ENCODE data around the gene CDHR5. TPM values are rescaled to one million over a fixed set of nuclear protein-coding genes. Genes with fewer than 3 reads are reported as not detected.

Gene CDHR5
- total and polyA plus RNA-seq, 9 of the 15 experiments (the other 6 are each of a cell fraction or from before 2014, with no cell fraction given): 0.16 TPM; not detected in 8

DNA sequence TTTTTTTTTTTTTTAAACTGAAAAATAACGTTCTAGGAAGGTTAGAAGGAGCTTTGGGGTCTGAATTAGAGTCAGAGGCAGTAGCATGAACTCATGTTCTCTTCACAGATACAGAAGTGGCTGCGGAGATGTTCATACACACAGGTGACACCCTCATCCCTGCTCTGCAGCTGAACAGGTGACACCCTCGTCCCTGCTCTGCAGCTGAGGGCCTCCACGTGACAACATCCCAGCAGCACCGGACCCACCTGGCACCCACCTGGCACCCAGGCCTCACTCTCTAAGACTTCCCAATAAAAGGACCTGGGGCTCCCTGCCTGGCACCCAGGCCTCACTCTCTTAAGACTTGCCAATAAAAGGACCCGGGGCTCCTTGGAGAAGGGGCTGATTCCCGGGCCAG, 32.1 kb upstream of the CDHR5 start:
- H3K9me3 ChIP-seq (replicated peaks; ENCODE audit: control insufficient read depth, insufficient read depth, low read depth, low read length): no peaks in the 10 kb centered on the region
- H3K36me3 ChIP-seq (ENCODE audit: control insufficient read depth, insufficient read depth, low read length): peaks cover 84% of the 10 kb centered on the region; the same call in 2 of the 3 replicates
- BruUV-seq (replicated peaks): no TSS peak
- intact Hi-C loops (cut with micrococcal nuclease): no loop called here
- H4K20me1 ChIP-seq (replicated peaks; ENCODE audit: control insufficient read depth, insufficient read depth, low read length): no peaks in the 10 kb centered on the region
- in situ Hi-C loops (cut with MboI): no loop called here
- WGBS (ENCODE audit: insufficient coverage, low coverage, missing lambda C conversion rate): 90% methylated on average over 6 of the region's 7 CpGs
- no peak overlapping the region for H3K9ac ChIP-seq (ENCODE audit: insufficient read depth in 1 of 2, low read depth in 2 of 2, low read length in 2 of 2)
- H2AFZ ChIP-seq (ENCODE audit: low read depth, low read length): no peak overlapping the region
- no peaks in the 10 kb centered on the region for H3K9me1 ChIP-seq (ENCODE audit: control insufficient read depth, insufficient read depth, low read length)
- H3K79me2 ChIP-seq (ENCODE audit: control insufficient read depth, insufficient read depth, low read length): peaks cover 3% of the 10 kb centered on the region; the same call in 1 of the 3 replicates
- no peaks in the 10 kb centered on the region for H3K27me3 ChIP-seq (ENCODE audit: control insufficient read depth in 2 of 2, insufficient read depth in 2 of 2, low read length in 2 of 2)
- no peak overlapping the region for H3K4me2 ChIP-seq (ENCODE audit: insufficient read depth, low read length)
- ChIA-PET POLR2A (interaction anchor here (0.6 to 1.1 kb wide), 4 partner anchors 11 to 105 kb away, joined by 3 read pairs; no protein-coding TSS in a partner anchor), CTCF (ENCODE audit: low intra/inter-chr PET ratio) (no interaction called here)
- peaks cover 0 to 22% of the 10 kb centered on the region in 2 experiments; a peak in 1 of 5 replicates for H3K4me1 ChIP-seq (replicated peaks in 1 of 2; ENCODE audit: control insufficient read depth in 2 of 2, insufficient read depth in 2 of 2, low read length in 2 of 2)
- H3K27ac ChIP-seq (ENCODE audit: extremely low read depth, low read depth, low read length): no peak overlapping the region
- H3K4me3 ChIP-seq: no peak overlapping the region
- no peak for ATAC-seq
- no peak for DNase-seq (ENCODE audit: extremely low read depth in 1 of 4, low spot score in 3 of 4)
- no peak for FAIRE-seq
- TF ChIP-seq, protein P1, sequence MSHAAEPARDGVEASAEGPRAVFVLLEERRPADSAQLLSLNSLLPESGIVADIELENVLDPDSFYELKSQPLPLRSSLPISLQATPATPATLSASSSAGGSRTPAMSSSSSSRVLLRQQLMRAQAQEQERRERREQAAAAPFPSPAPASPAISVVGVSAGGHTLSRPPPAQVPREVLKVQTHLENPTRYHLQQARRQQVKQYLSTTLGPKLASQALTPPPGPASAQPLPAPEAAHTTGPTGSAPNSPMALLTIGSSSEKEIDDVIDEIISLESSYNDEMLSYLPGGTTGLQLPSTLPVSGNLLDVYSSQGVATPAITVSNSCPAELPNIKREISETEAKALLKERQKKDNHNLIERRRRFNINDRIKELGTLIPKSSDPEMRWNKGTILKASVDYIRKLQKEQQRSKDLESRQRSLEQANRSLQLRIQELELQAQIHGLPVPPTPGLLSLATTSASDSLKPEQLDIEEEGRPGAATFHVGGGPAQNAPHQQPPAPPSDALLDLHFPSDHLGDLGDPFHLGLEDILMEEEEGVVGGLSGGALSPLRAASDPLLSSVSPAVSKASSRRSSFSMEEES (CRISPR knock-in tag; IDR thresholded peaks at IDR 0.05): no peak
- TF ChIP-seq, protein P2, sequence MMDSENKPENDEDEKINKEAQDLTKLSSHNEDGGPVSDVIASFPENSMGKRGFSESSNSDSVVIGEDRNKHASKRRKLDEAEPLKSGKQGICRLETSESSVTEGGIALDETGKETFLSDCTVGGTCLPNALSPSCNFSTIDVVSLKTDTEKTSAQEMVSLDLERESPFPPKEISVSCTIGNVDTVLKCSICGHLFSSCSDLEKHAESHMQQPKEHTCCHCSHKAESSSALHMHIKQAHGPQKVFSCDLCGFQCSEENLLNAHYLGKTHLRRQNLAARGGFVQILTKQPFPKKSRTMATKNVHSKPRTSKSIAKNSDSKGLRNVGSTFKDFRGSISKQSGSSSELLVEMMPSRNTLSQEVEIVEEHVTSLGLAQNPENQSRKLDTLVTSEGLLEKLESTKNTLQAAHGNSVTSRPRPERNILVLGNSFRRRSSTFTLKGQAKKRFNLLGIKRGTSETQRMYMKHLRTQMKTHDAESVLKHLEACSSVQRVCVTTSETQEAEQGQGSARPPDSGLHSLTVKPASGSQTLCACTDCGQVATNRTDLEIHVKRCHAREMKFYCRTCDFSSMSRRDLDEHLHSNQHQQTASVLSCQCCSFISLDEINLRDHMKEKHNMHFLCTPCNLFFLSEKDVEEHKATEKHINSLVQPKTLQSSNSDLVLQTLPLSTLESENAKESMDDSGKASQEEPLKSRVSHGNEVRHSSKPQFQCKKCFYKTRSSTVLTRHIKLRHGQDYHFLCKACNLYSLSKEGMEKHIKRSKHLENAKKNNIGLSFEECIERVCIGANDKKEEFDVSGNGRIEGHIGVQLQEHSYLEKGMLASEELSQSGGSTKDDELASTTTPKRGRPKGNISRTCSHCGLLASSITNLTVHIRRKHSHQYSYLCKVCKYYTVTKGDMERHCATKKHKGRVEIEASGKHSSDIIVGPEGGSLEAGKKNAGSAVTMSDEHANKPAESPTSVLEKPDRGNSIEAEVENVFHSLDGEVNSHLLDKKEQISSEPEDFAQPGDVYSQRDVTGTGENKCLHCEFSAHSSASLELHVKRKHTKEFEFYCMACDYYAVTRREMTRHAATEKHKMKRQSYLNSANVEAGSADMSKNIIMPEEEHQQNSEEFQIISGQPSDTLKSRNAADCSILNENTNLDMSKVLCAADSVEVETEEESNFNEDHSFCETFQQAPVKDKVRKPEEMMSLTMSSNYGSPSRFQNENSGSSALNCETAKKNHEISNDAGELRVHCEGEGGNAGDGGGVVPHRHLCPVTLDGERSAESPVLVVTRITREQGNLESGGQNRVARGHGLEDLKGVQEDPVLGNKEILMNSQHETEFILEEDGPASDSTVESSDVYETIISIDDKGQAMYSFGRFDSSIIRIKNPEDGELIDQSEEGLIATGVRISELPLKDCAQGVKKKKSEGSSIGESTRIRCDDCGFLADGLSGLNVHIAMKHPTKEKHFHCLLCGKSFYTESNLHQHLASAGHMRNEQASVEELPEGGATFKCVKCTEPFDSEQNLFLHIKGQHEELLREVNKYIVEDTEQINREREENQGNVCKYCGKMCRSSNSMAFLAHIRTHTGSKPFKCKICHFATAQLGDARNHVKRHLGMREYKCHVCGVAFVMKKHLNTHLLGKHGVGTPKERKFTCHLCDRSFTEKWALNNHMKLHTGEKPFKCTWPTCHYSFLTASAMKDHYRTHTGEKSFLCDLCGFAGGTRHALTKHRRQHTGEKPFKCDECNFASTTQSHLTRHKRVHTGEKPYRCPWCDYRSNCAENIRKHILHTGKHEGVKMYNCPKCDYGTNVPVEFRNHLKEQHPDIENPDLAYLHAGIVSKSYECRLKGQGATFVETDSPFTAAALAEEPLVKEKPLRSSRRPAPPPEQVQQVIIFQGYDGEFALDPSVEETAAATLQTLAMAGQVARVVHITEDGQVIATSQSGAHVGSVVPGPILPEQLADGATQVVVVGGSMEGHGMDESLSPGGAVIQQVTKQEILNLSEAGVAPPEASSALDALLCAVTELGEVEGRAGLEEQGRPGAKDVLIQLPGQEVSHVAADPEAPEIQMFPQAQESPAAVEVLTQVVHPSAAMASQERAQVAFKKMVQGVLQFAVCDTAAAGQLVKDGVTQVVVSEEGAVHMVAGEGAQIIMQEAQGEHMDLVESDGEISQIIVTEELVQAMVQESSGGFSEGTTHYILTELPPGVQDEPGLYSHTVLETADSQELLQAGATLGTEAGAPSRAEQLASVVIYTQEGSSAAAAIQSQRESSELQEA (IDR thresholded peaks at IDR 0.05; ENCODE audit: low read depth): no peak
- TF ChIP-seq SPI1 (IDR thresholded peaks at IDR 0.05; ENCODE audit: borderline replicate concordance, low read depth, low read length) (no peak), ZNF24 (IDR thresholded peaks at IDR 0.05) (no peak), MAFK (IDR thresholded peaks at IDR 0.05; ENCODE audit: low read length) (no peak), CBX8 (IDR thresholded peaks at IDR 0.05; ENCODE audit: borderline replicate concordance, extremely low read depth, low read depth, low read length, poor library complexity, severe bottlenecking) (no peak), GTF2A2 (tag; IDR thresholded peaks at IDR 0.05) (no peak), TEAD4 (IDR thresholded peaks at IDR 0.05; ENCODE audit: low read length) (no peak), TEAD4 (CRISPR knock-in tag; IDR thresholded peaks at IDR 0.05; ENCODE audit: borderline replicate concordance) (no peak), ARNT (IDR thresholded peaks at IDR 0.05) (no peak), GABPB2 (CRISPR knock-in tag; conservative IDR thresholded peaks at IDR 0.05) (no peak), ZNF444 (CRISPR knock-in tag; IDR thresholded peaks at IDR 0.05) (no peak), ZNF699 (CRISPR knock-in tag; IDR thresholded peaks at IDR 0.05; ENCODE audit: insufficient replicate concordance) (no peak)
- TF ChIP-seq, protein P3, sequence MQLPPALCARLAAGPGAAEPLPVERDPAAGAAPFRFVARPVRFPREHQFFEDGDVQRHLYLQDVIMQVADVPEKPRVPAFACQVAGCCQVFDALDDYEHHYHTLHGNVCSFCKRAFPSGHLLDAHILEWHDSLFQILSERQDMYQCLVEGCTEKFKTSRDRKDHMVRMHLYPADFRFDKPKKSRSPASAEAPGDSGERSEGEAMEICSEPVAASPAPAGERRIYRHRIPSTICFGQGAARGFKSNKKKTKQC (CRISPR knock-in tag; IDR thresholded peaks at IDR 0.05): no peak
